HG03108 (cell line): ENCODE measurements around the gene CBX4.

ENCODE experiments used
- ATAC-seq: cut with Tn5 transposase; IDR thresholded peaks from one replicate; pipeline ENCODE4 v1.9.1; 2021; ENCODE audit warnings: moderate library complexity; ENCODE audit not compliant: unreplicated experiment

CBX4 gene

DNA sequence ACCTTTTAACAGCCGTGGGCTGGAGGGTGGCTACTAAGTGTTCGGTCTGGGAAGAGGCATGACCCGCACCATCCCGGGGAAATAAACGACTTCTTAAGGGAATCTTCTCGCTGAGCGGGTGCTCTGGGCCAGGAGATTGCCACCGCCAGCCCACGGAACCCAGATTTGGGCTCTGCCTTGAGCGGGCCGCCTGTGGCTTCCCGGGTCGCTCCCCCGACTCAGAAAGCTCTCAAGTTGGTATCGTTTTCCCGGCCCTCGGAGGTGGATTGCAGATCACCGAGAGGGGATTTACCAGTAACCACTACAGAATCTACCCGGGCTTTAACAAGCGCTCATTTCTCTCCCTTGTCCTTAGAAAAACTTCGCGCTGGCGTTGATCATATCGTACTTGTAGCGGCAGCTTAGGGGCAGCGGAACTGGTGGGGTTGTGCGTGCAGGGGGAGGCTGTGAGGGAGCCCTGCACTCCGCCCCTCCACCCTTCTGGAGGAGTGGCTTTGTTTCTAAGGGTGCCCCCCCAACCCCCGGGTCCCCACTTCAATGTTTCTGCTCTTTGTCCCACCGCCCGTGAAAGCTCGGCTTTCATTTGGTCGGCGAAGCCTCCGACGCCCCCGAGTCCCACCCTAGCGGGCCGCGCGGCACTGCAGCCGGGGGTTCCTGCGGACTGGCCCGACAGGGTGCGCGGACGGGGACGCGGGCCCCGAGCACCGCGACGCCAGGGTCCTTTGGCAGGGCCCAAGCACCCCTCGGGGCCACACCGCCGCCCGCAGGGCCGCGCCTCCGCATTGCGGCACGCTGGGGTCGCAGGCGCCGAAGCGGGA lies 3.6 kb upstream of the CBX4 start:
- no peak for ATAC-seq

- ATAC-seq = no peak
These were observed 3.0 kb upstream of the CBX4 start for GRCh38 chr17:79842136-79842655.

GRCh38 chr17:79841369-79842135 lies 2.3 kb upstream of the CBX4 start:
- no peak for ATAC-seq

DNA sequence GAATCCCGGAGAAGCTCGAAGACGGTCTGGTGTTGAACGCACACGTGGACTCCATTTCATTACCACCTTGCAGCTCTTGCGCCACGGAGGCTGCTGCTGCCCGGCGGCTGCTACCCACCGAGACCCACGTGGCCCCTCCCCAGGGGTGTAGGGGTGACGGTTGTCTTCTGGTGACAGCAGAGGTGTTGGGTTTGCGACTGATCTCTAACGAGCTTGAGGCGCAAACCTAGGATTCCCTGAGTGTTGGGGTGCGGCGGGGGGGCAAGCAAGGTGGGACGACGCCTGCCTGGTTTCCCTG lies 1.7 kb upstream of the CBX4 start:
- no peak for ATAC-seq

DNA sequence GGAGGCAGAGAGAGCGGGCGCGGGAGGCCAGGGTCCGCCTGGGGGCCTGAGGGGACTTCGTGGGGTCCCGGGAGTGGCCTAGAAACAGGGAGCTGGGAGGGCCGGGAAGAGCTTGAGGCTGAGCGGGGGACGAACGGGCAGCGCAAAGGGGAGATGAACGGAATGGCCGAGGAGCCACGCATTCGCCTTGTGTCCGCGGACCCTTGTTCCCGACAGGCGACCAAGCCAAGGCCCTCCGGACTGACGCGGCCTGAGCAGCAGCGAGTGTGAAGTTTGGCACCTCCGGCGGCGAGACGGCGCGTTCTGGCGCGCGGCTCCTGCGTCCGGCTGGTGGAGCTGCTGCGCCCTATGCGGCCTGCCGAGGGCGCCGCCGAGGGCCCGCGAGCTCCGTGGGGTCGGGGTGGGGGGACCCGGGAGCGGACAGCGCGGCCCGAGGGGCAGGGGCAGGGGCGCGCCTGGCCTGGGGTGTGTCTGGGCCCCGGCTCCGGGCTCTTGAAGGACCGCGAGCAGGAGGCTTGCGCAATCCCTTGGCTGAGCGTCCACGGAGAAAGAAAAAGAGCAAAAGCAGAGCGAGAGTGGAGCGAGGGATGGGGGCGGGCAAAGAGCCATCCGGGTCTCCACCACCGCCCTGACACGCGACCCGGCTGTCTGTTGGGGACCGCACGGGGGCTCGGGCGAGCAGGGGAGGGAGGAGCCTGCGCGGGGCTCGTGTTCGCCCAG lies 1.2 kb upstream of the CBX4 start:
- ATAC-seq = no peak

GRCh38 chr17:79838522-79839274 lies 542 bp downstream of the CBX4 start:
- peak; percentile 0 for ATAC-seq

DNA sequence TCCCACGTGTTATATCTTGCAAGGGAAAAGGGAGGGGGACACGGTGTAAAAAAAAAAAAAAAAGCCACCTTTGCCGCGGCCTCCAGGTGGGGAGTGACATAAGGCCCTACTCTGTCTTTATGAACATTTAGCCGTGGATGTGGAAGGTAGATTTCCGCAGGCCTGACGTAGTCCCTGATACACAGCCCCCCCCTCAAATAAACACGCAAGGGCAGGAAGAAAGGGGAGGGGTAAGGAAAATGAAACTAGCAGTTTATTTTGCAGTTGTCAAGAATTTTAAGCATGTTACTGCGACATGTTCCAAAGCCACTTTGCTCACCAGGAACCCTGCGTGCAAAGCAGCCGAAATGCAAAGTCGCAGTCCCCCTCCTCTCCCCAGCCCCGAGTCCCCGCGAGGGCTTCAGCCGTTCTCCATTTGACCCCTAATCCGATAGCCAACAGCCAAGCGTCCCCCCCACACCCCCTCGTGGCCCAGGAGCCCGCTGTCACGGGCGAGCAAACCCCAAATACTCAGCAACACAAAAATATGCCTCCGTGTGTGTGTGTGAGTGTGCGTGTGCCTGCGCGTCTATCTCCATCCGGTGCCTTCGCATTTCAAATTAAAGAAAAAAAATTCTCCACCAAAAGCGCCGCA lies 1.2 kb downstream of the CBX4 start:
- no peak for ATAC-seq

GRCh38 chr17:79836972-79837887 lies 2.0 kb downstream of the CBX4 start:
- ATAC-seq = no peak

DNA sequence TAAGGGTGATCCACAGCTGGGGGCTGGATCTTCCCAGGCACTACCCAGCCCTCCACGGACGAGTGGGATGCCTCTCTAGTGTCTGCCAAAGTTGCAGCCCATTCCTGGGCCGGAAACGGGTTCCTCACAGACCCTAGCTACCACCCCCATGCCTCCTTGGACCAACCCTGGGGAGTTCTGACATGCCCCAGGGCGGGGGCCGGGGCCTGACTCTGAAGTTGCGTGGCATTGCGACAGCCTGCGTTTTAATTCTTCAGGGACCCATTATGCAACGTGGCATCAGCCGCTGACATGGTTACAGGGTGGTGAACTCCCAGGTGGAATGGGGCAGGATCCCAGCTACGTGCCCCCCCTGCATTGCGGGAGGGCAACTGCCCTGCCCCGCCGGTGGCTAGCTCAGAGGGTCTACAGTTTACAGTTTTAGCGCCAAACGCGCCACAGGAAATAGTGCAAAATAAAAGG lies 2.7 kb downstream of the CBX4 start:
- ATAC-seq = no peak

- no peak for ATAC-seq
These were observed 3.2 kb downstream of the CBX4 start for GRCh38 chr17:79835953-79836509.

DNA sequence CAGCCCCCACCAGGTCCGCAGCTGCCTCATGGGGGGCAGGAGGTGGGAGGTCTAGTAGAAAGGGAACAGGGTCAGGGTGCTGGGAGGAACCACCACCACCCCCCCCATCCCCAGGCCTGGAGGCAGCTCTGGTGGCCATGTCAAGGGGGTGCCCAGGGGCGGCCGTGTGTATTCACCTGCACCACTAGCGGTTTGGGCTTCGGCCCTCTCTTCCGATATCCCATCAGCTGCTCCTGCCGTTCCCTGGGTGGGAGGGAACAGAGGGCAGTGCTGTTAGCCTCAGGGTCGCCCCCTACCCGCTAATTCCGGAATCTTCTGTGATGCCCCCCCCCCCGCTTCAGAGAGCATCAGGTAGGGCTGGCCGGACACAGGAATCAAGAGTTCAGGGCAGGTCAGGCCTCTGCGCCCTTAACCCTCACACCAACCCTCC lies 3.8 kb downstream of the CBX4 start:
- ATAC-seq = no peak

DNA sequence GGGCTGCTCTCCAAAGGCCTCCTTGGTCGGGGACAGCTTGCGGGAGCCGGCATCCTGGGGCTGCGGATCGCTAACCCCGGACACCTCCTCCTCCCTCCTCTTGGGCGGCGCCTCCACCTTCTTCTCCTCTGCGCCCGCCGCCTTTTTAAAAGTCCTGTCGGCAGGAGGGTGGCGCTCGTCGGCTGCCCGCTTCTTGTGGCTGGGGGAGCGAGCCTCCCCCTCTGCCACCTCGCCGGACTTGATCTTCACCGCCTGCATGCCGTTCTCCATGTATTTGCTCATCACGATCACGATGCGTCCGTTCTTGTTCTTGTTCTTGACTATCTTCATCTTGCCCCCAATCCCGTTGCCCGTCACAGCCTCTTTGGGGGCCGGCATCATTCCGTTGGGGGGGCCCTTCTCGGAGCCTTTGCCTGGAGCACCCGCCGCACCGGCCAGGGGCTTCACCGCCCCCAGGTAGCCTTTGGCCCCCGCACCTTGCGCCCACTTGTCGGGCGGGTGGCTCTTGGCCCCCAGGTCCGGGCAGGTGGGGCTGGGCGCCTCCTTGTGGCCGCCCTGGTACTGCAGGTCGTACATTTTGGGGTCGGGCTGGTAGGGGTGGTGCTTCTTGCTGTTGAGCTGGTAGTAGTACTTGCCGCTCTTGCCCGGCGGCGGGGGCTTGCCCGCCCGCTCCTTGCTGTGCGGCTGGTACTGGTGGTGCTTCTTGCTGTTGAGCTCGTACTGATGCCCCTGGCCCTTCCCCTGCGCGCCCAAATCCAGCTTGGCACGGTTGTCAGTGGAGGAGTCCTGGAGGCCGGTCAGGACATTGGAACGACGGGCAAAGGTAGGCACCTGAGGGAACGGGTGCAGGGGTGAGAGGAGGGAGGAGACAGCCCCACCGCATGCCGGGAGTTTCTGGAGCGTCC lies 4.4 kb downstream of the CBX4 start:
- no peak for ATAC-seq

GRCh38 chr17:79833744-79834564 lies 5.3 kb downstream of the CBX4 start:
- ATAC-seq = no peak

GRCh38 chr17:79833110-79833450 lies 6.2 kb downstream of the CBX4 start:
- no peak for ATAC-seq

DNA sequence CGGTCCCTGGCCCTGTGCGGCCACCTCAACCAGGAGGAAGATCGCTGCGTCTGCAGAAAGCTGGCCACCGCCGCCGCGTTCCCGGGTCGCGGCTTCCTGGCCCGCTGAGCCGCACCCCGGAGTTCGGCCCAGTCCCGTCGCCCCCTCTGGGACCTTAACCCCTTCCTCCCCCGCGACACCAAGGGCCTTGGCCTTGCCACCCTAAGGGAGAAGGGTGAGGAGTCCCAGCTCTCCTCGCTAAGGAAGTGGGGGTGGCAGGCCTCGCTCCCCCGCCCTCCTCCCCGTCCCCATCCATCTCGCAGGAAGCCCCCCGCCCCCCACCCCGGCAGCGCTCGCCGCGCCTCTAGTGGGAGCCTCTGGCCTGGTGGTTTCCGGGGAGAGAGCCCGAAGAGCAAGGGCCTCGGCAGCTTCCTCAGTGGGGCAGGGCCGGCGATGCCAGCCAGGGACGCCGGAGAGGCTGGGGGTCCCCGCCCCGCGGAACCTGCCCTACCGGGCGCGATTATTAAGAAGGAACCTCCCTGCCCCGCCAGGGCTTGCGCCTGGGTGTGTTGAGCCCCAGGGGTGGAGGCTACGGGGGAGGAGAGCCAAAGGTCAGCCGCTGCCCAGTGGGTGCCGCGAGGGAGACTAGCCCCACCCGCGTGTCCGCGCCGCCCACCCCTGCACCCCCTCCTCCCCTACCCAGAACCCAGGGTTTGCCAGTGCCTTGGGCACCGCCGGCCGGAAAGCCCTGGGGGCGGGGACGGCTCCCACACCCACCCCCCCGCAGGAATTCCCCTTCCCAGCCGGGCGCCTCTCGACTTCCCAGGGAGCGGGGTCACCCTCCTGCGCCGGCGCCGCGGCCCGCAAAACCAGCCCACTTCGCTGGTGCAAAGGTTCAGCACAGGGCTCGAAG lies 6.8 kb downstream of the CBX4 start:
- ATAC-seq = no peak
